ENCODE data around the gene NEK11. TPM values are rescaled to one million over a fixed set of nuclear protein-coding genes. Genes with fewer than 3 reads are reported as not detected.

Gene NEK11
- total RNA-seq, 2 experiments from 2014 or later, result 1.2 to 1.6 TPM

DNA sequence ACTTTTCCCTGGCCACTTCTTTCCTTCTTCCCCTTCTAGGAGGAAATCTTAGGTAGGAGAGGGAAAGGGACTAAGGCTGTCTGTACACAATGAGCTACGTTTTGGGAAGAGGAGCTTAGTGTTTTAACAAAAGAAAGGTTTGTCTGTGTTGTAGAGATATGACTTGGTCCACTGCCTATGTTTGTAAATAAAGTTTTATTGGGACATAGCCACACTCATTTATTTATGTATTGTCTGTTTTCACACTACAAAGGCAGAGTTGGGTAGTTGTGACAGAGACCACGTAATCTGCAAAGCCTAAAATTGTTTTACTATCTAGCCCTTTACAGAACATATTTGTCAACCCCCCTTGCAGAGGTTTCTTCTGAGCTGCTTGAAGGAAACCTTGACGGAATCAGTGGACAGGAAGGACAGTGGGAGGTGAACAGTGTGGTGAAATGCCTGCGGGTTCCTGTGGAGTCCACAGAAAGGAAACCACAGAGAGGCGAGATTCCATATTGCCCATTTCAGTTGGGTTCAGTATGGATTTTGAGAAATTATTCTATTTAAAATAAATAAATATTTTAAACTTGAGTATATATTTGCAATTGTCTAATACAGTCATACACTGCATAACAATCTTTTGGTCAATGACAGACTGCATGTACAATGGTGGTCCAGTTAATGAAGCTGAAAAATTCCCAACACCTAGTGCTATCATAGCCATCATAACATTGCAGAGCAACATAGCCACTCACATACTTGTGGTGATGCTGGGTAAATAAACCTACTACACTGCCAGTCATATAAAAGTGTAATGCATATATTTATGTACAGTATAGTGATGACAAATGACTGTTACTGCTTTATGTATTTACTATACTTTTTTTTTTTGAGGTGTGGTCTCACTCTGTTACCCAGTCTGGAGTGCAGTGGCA lies 197.0 kb downstream of the NEK11 start:
- H3K9me3 Mint-ChIP-seq, result no peaks in the 10 kb centered on the region
- TF ChIP-seq, protein P1, sequence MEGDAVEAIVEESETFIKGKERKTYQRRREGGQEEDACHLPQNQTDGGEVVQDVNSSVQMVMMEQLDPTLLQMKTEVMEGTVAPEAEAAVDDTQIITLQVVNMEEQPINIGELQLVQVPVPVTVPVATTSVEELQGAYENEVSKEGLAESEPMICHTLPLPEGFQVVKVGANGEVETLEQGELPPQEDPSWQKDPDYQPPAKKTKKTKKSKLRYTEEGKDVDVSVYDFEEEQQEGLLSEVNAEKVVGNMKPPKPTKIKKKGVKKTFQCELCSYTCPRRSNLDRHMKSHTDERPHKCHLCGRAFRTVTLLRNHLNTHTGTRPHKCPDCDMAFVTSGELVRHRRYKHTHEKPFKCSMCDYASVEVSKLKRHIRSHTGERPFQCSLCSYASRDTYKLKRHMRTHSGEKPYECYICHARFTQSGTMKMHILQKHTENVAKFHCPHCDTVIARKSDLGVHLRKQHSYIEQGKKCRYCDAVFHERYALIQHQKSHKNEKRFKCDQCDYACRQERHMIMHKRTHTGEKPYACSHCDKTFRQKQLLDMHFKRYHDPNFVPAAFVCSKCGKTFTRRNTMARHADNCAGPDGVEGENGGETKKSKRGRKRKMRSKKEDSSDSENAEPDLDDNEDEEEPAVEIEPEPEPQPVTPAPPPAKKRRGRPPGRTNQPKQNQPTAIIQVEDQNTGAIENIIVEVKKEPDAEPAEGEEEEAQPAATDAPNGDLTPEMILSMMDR (IDR thresholded peaks at IDR 0.05), result no peak
- H3K4me1 Mint-ChIP-seq (ENCODE audit: low read depth), result peaks cover 2% of the 10 kb centered on the region
- ChIA-PET POLR2A (no interaction called here), CTCF (no interaction called here)
- H3K4me3 Mint-ChIP-seq, result no peak overlapping the region
- H3K36me3 Mint-ChIP-seq (ENCODE audit: low read depth), result no peaks in the 10 kb centered on the region
- no peak overlapping the region for H3K27ac Mint-ChIP-seq
- DNase-seq, result no peak
- ATAC-seq, result no peak
- H3K27me3 Mint-ChIP-seq, result no peaks in the 10 kb centered on the region
- intact Hi-C loops (cut with micrococcal nuclease), result no loop called here

DNA sequence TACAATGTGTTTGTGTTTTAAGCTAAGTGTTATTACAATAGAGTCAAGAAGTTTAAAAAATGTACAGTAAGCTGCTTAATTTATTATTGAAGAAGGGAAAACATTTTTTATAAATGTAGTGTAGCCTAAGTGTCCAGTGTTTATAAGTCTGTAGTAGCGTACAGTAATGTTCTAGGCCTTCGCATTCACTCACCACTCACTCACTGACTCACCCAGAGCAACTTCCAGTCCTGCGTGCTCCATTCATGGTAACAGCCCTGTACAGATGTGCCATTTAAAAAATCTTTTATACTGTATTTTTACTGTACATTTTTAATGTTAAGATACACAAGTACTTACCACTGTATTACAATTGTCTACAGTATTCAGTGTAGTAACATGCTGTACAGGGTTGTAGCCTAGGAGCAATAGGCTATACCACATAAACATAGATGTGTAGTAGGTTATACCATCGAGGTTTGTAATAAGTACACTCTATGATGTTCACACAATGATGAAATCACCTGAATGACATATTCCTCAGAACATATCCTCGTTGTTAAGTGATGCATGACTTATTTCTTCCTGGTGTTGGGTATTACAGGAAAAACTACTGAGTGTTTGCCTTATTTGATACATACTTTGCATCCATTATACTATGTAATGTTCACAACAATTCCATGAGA lies 198.3 kb downstream of the NEK11 start:
- Mint-ChIP-seq H3K27ac (no peak overlapping the region), H3K4me1 (ENCODE audit: low read depth) (peaks cover 2% of the 10 kb centered on the region), H3K4me3 (no peak overlapping the region), H3K27me3 (no peaks in the 10 kb centered on the region), H3K9me3 (no peaks in the 10 kb centered on the region), H3K36me3 (ENCODE audit: low read depth) (no peaks in the 10 kb centered on the region)
- intact Hi-C loops (cut with micrococcal nuclease), result no loop called here
- POLR2A ChIA-PET, result no interaction called here
- CTCF ChIA-PET, result no interaction called here
- TF ChIP-seq, protein P1 (IDR thresholded peaks at IDR 0.05), result no peak
- ATAC-seq, result no peak
- no peak for DNase-seq

DNA sequence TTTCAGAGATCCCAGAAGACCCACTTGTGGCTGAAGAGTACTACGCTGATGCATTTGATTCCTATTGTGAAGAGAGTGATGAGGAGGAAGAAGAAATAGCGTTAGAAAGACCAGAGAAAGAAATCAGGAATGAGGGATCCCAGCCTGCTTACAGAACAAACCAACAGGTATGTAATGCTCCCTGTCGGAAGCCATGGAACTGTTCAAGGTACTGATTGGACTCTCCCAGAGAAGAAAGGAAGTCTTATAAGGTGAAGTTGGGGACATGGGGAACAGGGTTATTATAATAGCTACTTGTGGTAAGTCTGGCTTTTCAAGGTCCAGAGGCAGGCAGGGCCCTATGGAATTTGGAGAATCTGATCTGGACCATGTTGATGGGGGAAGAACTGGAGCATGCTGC lies 201.8 kb downstream of the NEK11 start:
- no peaks in the 10 kb centered on the region for H3K36me3 Mint-ChIP-seq (ENCODE audit: low read depth)
- no peak overlapping the region for H3K4me3 Mint-ChIP-seq
- ATAC-seq (no peak), DNase-seq (no peak)
- no peaks in the 10 kb centered on the region for H3K27me3 Mint-ChIP-seq
- POLR2A ChIA-PET, result interaction anchor here (0.6 kb wide), 1 partner anchor 11 kb away, joined by 3 read pairs; no protein-coding TSS in a partner anchor
- CTCF ChIA-PET, result no interaction called here
- intact Hi-C loops (cut with micrococcal nuclease), result no loop called here
- H3K9me3 Mint-ChIP-seq, result no peaks in the 10 kb centered on the region
- TF ChIP-seq, protein P1 (IDR thresholded peaks at IDR 0.05), result no peak
- no peak overlapping the region for H3K27ac Mint-ChIP-seq
- peaks cover 1% of the 10 kb centered on the region for H3K4me1 Mint-ChIP-seq (ENCODE audit: low read depth)

DNA sequence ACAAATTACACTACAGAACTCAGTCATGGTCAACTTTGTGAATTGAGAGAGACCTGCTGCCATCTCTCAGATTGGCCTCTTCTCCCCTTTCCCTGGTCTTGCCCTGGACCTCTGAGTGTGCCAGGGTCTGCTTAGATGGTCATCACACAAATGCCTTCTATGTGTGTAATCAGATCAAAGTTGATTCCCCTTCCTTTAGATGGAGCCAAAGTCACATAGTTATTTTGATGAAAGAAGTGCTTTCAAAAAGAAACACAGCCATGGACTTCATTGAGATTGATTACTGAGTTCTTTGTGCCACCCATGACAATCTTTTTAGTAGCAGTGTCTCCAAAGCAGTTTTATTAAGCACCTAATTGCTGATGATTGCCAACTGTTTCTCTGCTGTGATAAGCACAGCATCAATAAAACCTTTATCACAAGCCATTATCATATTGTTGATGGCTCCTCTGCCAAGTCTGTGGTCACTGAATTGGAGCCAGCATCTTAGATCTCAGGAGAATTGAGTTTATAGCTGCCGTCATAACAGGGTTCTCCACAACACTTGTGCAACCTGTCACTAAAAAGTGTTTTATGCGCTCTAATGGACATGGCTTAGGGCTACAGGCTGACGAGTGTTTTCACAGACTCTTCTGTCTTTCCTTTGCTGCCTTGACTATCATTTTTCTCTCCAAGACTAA lies 205.2 kb downstream of the NEK11 start:
- Mint-ChIP-seq H3K4me3 (no peak overlapping the region), H3K27ac (no peak overlapping the region), H3K27me3 (no peaks in the 10 kb centered on the region), H3K4me1 (ENCODE audit: low read depth) (no peaks in the 10 kb centered on the region), H3K36me3 (ENCODE audit: low read depth) (no peaks in the 10 kb centered on the region), H3K9me3 (no peaks in the 10 kb centered on the region)
- DNase-seq (no peak), ATAC-seq (no peak)
- CTCF ChIA-PET, result no interaction called here
- POLR2A ChIA-PET, result no interaction called here
- TF ChIP-seq, protein P1 (IDR thresholded peaks at IDR 0.05), result no peak
- intact Hi-C loops (cut with micrococcal nuclease), result no loop called here

All from activated CD8-positive, alpha-beta T cell treated with anti-CD3 and anti-CD28 coated beads for 36 hours (primary cell).